Fibroblast of lung (primary cell): ENCODE measurements around the gene PELI3.

ENCODE experiments used
- CTCF ChIP-seq, 2 donors: IDR thresholded peaks in 1 of 2; conservative IDR thresholded peaks in 1 of 2; 1 replicate in 1 of 2; 2 replicates in 1 of 2; pipeline ENCODE4 v1.5.1; 2011 to 2012; ENCODE audit warnings: low read length in 2 of 2, control low read depth in 1 of 2, inconsistent platforms in 1 of 2, low read depth in 1 of 2, mild to moderate bottlenecking in 1 of 2
- EZH2 ChIP-seq: IDR thresholded peaks from 2 replicates; pipeline ENCODE4 v1.5.1; 2012; ENCODE audit warnings: low read length, control low read depth, mild to moderate bottlenecking; ENCODE audit errors: missing control alignments

- TF ChIP-seq EZH2, result no peak
- TF ChIP-seq CTCF (conservative IDR thresholded peaks at IDR 0.05 in 1 of 2, IDR thresholded peaks at IDR 0.05 in 1 of 2; ENCODE audit: low read depth in 1 of 2, low read length in 2 of 2), result no peak
Observed at GRCh38 chr11:66471142-66471541, 4.4 kb downstream of the PELI3 start.
